Measurements from ENCODE around the gene PPP1R9A. TPM values are rescaled to one million over a fixed set of nuclear protein-coding genes. Genes with fewer than 3 reads are reported as not detected.

The PPP1R9A gene
- total and polyA plus RNA-seq, 12 donors: 1.4 to 41.9 (median 29.1) TPM

DNA sequence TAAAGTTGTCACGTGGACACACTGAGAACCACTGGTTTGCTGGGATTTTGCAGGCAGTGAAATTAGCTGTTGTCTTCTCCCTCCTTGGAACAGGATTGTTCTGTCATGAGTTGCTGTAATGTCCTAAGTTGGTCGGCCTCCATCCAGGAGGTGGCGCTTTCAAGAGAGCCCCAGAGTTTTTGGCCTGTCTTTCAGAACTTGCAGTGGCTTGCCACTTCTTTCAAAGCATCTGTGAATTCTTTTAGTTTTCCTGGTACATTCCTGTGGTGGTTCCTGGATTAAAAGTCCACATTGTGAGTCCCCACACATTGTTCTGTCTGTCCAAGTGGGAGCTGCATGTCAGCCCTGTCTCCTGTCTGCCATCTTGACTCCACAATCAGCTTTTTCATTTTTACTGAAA is 283.1 kb downstream of the PPP1R9A start:
- Histone ChIP-seq H3K9me3 (peaks cover 0 to 5% (median 0%) of the 10 kb centered on the region in 11 donors), H3K27ac (no peak overlapping the region), H3K36me3 (no peaks in the 10 kb centered on the region), H3K4me3 (no peak overlapping the region), H3K27me3 (no peaks in the 10 kb centered on the region), H3K4me1 (no peaks in the 10 kb centered on the region)
- ATAC-seq (no peak), DNase-seq (no peak)
- WGBS, 2 donors: 91 to 96% methylated on average over 3 of the region's 3 CpGs
- TF ChIP-seq, protein P1, sequence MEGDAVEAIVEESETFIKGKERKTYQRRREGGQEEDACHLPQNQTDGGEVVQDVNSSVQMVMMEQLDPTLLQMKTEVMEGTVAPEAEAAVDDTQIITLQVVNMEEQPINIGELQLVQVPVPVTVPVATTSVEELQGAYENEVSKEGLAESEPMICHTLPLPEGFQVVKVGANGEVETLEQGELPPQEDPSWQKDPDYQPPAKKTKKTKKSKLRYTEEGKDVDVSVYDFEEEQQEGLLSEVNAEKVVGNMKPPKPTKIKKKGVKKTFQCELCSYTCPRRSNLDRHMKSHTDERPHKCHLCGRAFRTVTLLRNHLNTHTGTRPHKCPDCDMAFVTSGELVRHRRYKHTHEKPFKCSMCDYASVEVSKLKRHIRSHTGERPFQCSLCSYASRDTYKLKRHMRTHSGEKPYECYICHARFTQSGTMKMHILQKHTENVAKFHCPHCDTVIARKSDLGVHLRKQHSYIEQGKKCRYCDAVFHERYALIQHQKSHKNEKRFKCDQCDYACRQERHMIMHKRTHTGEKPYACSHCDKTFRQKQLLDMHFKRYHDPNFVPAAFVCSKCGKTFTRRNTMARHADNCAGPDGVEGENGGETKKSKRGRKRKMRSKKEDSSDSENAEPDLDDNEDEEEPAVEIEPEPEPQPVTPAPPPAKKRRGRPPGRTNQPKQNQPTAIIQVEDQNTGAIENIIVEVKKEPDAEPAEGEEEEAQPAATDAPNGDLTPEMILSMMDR (IDR thresholded peaks at IDR 0.05): peak in 1 of 9 donors; percentile 3
- intact Hi-C loops (cut with DNase I): loop anchor here in 3 of 10 donors (5.0 to 10.0 kb wide), 3 partner anchors 276 to 738 kb away; no protein-coding TSS in a partner anchor

DNA sequence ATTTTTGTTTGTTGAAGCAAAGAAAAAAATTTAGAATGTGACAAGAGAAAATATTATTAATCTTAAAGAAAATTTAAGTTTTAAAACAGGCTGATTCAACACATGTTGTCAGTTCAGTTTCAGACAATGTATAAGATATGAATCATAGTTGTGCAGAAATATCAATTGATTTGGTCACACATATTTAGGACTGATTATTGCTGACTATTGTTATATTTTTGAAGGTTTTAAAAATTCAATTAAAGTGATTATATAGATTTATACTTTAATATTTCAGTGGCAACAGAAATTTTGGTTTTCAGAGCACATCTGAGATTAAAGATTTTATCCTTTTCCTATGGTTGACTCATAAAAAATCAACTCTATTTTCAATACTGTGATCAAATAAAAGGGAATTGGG is 284.4 kb downstream of the PPP1R9A start:
- ATAC-seq (no peak), DNase-seq (no peak)
- intact Hi-C loops (cut with DNase I): loop anchor here in 3 of 10 donors (5.0 to 10.0 kb wide), 3 partner anchors 277 to 739 kb away; no protein-coding TSS in a partner anchor
- Histone ChIP-seq H3K9me3 (peaks cover 0 to 5% (median 0%) of the 10 kb centered on the region in 11 donors), H3K27ac (no peak overlapping the region), H3K36me3 (no peaks in the 10 kb centered on the region), H3K4me1 (no peaks in the 10 kb centered on the region), H3K27me3 (no peaks in the 10 kb centered on the region), H3K4me3 (no peak overlapping the region)
- TF ChIP-seq, protein P1 (IDR thresholded peaks at IDR 0.05): no peak

DNA sequence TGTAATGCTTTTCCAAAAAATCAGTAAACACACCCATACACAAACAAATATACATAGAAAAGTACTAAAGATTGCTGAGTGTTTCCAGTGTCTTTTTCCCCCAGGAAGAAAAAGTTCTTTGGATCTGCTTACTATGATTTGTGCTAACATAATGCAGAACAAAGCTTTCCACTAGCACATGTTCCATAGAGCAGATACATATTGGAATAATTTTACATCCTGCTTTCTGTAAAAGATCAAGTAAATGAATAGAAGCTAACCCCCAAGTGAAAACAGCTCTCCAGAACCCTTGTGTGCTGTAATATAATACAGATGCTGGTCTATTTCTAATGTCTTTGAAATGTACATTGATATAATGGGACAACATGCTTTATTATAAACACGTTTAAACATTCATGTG is 291.5 kb downstream of the PPP1R9A start:
- 44 to 57% methylated on average over 1 of the region's 1 CpG for WGBS, 2 donors
- Histone ChIP-seq H3K4me3 (no peak overlapping the region), H3K4me1 (peaks cover 0 to 4% (median 0%) of the 10 kb centered on the region in 9 donors), H3K27me3 (no peaks in the 10 kb centered on the region), H3K9me3 (no peaks in the 10 kb centered on the region), H3K27ac (no peak overlapping the region), H3K36me3 (no peaks in the 10 kb centered on the region)
- ATAC-seq: no peak
- DNase-seq: no peak
- TF ChIP-seq, protein P1 (IDR thresholded peaks at IDR 0.05): no peak
- intact Hi-C loops (cut with DNase I): loop anchor here in 3 of 10 donors (5.0 to 10.0 kb wide), 4 partner anchors 284 to 752 kb away; no protein-coding TSS in a partner anchor

DNA sequence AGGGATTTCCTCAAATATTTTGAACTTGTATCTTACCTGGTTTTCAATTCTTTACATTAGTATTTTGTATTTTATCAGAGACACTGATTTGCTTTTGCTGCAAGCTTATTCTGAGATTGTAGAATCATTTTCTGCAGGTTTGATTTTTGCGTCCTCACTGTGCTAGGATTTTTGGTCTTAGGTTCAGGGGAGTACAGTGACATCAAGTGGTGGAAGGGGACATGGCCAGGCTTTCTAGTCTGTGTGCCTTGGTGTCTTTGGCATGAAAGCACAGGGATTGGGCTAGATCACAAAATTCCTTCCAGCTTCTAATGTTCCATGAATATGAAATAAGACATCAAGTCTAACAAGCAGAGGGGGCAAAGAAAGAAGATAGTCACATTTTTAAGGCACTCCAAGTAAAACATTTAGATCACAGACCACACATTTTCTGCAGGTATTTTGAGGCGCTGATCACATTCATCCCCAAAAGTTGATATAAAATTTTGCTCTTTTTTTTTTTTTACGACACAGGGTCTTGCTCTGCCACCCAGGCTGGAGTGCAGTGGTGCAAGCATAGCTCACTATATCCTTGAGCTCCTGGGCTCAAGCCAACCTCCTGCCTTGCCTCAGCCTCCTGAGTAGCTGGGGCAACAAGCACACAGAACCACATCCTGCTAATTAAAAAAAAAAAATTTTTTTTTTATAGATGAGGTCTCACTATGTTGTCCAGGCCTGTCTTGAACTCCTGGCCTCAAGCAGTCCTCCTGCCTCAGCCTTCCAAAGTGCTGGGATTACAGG is 292.6 kb downstream of the PPP1R9A start:
- no peaks in the 10 kb centered on the region for H3K36me3 ChIP-seq
- DNase-seq (peak in 1 of 2 donors; percentile 15), ATAC-seq (peak in 6 of 8 donors; percentile 61 to 83 (median 78))
- TF ChIP-seq, protein P1 (IDR thresholded peaks at IDR 0.05): peak; percentile 30 to 81 (median 67)
- intact Hi-C loops (cut with DNase I): loop anchor here in 4 of 10 donors (5.0 to 10.0 kb wide), 5 partner anchors 285 to 753 kb away; no protein-coding TSS in a partner anchor
- WGBS, 2 donors: 64 to 71% methylated on average over 3 of the region's 3 CpGs
- no peaks in the 10 kb centered on the region for H3K27me3 ChIP-seq
- peaks cover 0 to 4% (median 0%) of the 10 kb centered on the region in 9 donors for H3K4me1 ChIP-seq
- H3K27ac ChIP-seq: no peak overlapping the region
- no peaks in the 10 kb centered on the region for H3K9me3 ChIP-seq
- H3K4me3 ChIP-seq: no peak overlapping the region

Measured in heart right ventricle (tissue), 16 donors.